GM21515 (cell line): Measurements from ENCODE around the gene LILRA5.
"Not testable (repeated sequence)": the region's sequence is repeated elsewhere in the genome, so short reads cannot be mapped to it uniquely, and the experiment has no call there.

Experiments used
- ATAC-seq: cut with Tn5 transposase; IDR thresholded peaks from one replicate; pipeline ENCODE4 v1.9.1; 2021; ENCODE audit not compliant: unreplicated experiment

The LILRA5 gene

DNA sequence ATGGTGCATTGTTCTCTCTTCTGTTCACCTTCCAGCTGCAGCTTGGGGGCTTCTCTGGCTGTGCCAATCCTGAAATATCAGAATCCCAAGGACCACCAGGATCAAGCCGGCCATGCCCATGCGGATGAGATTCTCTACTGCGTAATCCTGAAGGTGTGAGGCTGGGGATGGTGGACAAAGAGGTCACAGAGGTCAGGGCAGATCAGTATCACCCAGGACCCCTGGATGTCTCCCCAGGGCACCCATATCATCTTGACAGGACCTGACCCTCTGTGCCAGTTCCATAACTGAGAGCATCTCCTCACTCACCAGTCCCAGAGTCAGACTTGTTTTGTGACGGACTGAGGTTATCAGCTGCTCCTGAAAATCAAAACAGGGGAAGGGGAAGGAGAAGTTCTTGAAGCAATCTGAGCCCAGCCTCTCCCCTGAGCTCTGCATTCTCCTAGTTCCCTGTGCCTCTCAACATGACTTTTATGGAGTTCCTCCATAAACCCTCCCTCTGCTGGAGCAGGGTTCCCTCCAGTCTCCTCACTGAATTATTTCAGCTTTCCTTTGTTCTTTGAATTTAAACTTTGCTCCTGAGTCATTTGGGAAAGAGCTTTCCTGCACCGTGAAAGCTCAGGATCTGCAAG is 5.5 kb downstream of the LILRA5 start:
- ATAC-seq, result no peak

DNA sequence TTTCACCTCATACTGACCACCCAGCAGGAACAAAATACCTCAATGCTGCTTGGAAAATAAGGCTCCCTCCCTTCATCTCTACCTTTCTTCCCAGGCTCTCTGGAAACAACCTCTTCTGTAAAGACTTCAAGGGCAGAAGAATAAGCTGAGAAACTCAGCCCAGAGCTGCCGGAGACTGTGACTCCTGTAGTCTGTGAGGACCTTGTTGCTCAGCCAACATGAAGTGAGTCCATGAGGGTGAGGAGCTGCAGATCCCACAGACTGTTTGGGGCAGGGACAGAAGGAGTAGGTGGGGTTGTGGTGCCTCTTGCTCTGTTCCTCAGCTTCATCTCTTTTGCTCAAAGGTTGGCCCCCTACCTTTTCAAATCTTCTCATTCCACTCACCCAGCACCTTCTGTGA is 7.8 kb downstream of the LILRA5 start:
- no peak for ATAC-seq

DNA sequence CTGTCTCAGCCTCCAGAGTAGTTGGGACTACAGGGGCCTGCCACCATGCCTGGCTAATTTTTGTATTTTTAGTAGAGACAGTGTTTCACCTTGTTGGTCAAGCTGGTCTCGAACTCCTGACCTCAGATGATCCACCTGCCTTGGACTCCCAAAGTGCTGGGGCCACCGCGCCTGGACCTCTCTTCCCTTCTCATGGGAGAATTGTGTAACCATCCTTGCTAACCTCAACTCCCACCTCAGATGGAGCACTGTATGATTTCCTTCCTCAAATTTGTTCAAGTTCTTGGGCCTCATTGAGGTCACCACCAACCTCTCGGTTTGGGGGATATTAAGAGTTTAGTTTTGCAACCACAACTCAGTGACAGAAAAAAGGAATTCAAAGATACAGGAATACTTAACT is 10.7 kb downstream of the LILRA5 start:
- no peak for ATAC-seq

DNA sequence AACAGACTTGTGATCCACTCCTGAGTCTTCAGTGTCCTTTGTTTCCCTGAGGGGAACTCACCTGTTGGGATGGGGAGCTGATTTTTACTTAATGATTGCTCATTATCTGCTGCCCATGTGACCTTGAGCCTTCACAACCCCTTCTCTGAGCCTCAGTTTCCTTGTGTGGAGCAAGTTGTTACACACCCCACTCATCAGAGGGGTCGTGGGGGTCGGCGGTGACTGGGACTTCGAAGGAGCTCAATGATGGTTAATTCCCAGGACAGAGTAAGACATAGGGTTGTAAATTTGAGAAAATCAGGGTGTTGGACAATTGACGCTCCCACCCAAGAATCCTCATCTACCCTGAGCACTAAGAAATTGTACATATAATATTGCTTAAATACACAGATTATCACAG is 13.5 kb downstream of the LILRA5 start:
- no peak for ATAC-seq

DNA sequence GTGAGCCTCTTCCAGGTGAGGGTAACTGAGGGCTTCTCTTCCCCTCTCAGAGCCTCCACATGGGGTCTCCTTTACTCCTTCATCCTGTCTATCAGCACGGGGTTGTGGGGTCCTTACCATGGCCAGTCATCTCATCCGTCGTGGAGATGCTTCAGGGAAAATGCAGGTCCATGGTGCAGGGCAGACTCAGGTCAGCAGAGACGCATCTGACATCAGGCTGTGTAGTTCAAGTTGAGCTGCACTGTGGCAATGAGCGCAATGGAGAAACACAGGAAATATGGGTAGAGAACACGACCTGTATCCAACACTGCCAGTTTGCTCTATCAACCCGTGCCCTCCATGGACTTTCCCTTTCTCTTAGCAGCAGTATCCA is 13.9 kb downstream of the LILRA5 start:
- no peak for ATAC-seq

DNA sequence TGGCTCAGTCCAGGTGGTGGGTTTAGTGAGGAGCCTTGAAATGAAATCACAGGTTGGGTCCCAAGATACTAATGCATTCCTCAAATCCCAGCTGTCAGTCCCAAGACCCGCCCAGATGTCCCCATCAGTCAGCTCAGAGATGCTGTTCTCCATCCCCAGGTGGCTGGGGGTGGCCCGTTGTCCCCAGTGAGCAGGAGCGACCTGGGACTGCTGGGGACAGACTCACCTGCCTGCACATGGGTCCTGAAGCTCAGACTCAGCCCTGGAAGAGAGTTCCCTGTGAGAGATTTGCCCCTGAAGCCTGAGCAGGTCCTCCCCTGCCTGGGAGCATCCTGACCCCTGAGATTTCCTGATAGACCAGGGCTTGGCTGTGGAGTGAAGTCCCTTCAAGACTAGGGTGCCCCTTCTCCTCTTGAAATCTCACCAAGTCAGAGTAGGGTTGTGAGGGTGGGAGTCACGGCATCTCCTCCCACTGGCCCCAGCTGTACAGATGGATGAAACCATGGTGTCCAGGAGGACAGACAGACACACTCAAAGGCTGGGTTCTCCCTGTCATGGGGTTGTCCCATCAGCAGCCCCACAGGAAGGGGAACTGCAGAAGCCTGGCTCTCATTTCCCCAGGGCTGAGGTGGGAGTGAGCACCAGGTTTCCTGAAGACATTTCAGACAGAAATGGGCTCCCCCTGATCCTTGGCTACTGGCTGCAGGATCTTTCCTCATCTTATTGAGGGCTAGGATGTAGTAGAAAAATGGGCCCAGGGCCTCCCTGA is 14.4 kb downstream of the LILRA5 start:
- ATAC-seq, result no peak

DNA sequence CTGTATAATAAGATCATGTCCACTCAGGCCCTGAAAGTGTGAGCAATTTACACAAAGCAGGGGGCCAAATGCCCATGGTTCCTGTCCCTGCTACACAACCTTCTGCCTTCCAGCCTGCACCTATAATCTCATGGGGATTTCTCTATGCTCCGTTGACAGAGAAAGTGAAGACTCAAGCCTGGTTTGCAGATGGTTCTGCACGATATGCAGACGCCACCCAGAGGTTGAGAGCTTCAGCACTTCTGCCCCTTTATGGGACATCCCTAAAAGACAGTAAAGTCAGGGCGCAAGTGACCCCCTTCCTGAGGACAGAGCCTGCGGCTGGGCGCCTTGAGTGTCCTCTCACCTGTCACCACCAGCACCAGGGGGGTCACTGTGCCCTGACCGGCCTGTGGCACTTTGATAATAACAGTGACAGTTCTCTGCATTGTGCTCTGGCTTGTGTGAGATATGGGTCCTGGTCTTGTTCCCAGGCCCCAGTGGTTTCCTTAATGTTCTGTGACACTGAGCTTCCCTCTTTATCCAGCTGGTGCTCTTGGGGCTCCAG is 15.1 kb downstream of the LILRA5 start:
- no peak for ATAC-seq

DNA sequence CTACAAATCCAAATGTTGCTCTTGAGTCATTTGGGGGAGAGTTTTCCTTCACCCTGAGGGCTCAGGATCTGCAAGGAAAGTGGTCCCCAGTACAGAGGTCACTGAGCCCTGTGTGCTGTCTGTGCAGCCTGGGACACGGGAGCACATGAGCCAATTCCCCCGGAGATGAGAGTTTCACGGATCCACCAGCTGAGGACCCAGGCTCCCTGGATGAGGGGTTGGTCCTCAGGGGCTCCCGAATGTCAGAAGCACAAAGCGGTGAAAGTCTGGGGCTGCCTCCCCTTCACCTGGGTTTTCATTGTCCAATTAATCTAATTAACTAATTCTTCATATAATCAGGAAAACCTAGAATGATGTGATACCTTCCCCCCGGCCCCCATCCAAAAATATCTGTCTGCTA is 18.4 kb downstream of the LILRA5 start:
- no peak for ATAC-seq

DNA sequence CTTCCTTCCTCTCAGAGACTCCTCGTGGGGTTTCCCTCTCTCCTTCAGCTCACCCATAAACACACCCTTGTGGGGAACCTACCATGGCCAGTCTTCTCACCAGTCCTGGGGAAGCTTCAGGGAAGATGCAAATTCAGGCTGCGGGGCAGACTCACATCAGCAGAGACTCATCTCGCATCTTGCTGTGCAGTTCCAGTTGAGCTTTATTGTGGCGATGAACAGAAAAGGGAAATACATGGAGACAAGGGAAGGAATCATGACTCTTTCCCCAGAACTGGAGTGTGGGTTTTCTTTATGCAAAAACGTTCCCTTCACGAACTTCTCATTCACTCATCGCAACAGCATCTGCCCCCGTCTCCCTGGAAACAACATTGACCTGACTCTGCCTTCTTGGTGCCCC is 23.8 kb downstream of the LILRA5 start:
- not testable (repeated sequence) for ATAC-seq

DNA sequence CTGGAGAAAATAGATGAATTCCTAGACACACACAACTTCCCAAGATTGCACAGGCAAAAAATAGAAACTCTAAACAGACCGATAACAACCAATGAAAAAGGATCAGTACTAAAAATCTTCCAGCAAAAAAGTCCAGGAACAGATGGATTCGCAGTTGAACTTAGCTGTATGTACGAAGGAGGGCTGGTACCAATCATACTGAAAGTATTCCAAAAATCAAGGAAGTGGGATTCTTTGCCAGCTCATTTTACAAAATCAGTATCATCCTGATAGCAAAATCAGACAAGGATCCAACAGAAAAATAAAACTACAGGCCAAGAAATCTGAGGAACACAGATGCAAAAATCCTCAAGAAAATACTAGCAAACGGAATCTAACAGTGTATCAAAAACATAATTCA is 25.5 kb downstream of the LILRA5 start:
- no peak for ATAC-seq

DNA sequence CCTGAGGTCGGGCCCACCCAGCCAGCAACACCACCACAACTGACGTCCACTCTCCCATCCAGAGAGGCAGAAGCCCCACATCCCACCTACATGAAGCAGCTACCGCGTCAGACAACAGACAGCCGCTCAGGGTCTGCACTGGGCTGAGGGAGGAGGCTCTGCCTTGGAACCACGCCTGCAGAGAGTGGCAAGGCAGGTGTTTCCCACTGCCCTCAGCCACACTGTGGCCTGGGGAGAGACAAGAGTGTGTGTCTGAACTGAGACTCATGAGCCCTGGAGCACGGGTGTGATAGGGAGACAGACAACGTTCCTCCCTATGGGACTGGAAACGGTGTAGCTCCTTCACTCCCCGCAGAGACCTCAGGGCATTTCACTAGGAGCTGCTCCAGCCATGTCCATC is 26.7 kb downstream of the LILRA5 start:
- ATAC-seq, result not testable (repeated sequence)

DNA sequence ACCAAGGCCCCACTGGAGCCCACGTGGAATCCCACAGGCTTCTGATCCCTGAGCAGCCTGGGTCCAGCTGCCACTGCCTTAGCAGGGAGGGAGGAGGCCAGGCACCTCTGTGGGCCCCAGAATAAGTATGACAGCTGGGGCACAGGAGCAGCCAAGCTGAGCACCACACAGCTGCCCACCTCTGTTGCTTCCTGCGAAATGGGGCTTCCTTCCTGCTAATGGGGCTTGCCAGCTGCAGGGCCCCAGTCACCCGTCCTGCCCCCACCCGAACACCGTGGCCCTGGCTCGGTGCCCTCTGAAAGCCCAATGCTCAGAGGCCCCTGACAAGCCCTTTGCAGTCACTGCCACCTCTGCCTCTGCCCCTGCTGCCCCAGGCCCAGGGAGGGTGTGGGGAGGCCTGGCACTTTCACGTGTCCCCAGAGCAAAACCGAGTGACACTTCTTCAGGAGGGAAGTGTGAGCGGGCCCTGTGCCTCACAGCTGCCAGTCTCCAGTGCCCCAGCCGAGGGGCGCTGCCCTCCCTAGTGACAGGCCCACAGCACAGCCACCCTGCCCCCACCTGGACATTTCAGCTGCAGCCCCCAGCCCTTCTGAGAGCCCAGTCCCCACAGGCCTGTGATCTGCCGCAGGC is 27.4 kb downstream of the LILRA5 start:
- not testable (repeated sequence) for ATAC-seq

DNA sequence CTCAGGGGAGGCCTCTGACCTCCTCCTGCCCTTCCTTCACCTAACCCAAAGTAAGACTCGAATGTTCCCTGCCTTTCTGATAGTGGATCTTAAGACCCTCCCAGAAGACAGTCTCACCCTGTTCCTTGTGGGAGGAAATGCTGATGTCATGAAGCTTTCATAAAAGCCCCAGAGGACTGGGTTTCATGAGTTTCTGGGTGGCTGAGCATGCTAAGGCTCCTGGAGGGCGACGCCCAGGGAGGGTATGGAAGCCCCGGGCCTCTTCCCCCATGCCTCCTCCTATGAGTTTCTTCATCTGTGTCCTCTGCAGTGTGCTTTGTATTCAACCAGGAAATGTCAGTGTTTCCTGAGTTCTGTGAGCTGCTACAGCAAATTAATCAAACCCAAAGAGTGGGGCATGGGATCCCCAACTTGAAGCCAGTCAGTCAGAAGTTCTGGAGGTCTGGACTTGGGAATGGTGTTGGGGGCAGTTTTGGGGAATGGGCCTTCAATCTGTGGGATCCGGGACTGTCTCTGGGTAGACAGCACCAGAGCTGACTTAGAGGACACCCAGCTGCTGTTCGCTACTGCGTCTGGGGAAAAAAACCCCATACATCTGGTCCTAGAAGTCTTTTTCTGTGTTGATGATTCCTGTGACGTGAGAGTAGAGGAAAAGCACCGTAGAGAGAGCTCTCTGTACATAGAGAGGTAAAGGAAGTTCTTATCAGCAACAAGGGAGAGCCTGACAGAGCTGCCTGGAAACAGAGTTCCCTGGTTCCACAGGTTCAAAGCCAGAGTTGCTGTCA is 30.1 kb downstream of the LILRA5 start:
- ATAC-seq, result no peak

DNA sequence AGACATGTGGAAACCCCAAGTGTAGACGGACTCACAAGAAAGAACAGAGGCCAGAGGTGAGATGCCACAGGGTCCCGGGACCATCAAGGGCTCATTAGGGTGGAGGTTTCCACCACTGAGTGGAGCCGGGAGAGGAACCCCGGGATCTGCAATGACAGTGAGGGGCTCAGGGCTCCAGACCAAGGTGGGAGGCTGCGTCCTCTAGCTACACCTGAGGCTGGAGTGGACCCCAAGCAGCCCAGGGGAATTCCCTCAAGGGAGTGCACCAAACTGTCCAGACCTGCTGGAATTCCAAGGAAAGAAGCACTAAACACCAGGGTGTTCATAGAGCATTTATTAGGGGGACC is 31.3 kb downstream of the LILRA5 start:
- not testable (repeated sequence) for ATAC-seq

DNA sequence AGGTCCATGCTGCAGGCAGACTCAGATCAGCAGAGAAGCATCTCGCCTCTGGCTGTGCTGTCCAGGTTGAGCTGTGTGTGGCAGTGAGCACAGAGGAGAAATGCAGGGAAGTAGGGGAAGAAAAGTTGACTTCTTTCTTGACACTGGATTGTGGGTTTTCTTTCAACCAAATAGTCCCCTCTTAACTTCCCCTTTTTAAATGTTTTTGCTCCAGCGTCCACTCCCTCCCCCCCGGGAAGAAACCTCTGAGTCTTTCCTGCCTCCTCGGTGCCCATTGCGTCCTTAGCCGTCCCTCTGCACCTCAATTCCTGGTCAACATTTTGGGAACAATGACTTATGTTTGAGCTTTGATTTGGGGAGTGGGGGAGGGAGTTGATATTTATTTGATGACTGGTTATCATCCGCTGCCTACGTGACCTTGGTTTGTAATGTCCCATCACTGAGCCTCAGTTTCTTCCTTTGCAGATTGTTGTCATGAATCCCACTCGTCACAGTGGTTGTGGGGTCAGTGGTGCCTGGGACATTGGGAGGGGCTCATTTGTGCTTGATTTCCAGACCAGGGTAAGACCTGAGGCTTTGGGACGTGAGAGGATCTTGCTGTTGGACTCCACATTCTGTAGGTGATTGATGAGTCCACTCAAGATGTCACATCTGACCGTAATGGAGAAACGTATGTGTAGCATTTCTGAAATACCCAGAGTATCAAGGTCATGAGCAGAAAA is 31.8 kb downstream of the LILRA5 start, which contains the start of gene LILRB2:
Gene LILRB2, minus strand, starts transcription at position 104 of the 722 bp plus-strand sequence. CDS start 614 bp downstream, outside the sequence.
- ATAC-seq, result no peak

DNA sequence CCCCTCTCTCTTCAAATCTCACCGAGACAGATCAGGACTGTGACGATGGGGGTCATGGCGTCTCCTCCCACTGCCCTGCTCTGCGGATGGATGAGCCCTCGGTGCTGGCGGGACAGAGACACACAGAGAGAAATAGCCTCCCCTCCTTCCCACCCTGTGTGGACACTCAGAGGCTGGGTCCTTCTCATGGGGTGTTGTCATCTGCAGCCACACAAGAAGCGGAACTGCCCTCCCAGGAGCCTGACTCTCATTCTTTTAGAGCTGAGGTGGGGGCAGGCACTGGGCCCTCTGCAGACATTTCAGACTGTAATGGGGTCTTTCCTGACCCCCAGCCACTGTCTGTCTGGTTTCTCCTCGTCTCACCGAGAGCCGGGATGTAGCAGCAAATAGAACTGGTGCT is 32.5 kb downstream of the LILRA5 start:
- not testable (repeated sequence) for ATAC-seq

DNA sequence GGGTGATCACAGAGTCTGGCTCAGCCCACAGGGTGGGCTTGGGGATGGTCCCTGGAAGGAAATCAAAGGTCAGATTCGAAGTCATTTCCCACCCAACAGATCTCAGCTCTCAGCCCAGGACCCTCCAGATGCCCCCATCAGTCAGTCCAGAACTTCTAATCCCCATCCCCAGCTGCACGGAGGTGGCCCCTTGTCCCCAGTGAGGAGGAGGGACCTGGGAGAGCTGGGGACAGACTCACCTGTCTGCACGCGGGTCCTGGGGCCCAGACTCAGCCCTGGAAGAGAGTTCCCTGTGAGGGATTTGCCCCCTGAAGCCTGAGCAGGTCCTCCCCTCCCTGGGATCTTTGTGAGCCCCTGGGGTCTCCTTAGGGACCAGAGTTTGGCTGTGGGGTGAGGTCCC is 32.9 kb downstream of the LILRA5 start:
- not testable (repeated sequence) for ATAC-seq

DNA sequence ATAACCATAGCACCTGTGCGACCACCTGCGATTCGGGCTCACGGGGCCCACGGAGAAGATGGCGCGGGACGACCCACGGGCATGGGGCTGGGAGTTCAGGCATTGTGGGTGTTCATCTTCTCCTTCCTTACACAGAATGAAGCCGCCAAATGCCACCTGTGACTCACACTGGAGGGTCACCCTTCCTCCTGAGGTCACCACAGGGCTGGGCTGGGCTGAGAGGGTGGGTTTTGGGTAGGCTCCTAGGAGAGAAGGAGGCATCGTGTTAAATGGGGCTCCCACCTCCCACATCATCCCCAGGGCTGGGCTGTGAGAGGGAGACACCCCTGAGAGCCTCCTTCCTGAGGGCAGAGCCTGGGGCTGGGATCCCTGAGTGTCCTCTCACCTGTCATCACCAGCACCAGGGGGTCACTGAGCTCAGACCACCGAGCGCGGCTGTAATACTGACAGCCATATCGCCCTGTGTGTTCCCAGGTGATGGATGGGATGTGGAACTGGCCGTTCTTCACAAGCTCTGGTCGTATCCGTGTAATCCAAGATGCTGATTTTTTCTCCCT is 33.5 kb downstream of the LILRA5 start:
- no peak for ATAC-seq

DNA sequence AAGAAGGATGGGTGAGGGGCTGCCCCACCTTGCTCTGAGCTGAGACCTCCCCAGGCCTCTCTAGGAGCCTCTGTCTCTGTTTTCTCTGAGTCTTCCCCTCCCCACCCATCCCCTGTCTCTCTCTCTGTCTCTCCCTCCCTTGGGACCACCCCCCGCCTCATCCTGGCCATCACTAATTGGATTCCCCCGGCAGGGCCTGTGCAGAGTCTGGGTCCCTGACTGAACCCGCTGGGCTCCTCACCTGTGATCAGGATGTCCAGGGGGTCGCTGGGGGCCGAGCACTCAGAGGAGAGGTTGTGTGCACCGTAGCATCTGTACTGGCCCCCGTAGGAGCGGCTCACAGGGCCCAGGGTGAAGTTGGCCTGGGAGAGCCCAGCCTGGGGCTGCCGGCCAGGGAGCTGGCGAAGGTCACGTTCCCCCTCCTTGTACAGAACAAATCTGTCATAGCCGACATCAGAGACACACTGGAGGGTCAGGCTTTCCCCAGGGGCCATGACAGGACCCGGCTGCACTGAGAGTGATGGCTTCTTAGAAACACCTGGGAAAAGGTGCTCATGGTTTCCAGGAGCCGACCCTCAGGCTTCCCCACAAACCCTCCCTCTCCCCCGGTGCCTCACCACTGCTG is 34.3 kb downstream of the LILRA5 start:
- not testable (repeated sequence) for ATAC-seq

DNA sequence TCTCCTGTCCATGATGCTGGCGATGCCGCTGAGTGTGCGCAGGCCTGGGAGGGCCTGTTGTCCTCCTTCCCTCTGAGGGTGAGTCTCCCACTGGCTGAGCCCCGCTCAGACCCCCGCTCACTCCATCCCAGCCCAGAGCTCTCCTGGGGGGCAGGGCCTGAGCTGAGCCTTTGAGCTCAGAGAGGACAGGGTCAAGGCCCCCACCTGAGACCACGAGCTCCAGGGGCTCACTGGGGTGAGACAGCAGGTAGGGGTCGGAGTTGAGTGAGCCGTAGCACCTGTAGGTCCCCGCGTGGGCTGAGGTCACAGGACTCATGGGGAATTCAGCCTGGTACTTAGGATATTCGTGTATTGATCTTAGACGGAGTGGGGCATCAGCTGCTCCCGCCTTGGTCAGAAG is 34.9 kb downstream of the LILRA5 start:
- ATAC-seq, result not testable (repeated sequence)
